ENCODE measurements around the gene OPRL1.

Gene OPRL1

DNA sequence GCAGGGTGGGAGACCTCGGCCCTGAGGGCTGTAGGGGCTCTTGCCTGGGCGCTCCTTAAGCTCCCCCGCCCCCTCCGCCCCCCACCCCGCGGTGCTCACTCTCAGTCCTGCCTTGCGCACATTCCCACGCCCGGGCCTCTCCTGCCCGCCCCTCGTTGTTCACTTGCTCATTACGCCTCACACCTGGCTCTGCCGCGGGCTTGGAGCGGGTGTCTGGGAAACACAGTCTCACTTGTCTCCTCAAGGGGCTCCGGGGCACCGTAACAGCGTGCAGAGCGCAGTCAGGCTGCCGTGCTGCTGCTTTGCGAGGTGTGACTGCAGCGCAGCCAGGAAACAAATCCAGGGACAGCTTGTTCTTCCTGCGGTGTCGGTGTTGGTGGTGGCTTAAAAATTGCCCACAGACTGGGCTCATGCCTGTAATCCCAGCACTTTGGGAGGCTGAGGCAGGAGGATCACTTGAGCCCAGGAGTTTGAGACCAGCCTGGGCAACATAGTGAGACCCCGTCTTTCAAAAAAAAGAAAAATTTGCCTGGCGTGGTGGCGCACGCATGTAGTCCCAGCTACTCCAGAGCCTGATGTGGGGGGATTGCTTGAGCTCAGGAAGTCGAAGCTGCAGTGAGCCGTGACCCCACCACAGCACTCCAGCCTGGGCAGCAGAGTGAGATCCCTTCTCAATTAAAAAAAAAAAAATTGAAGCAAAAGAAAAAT is 22.9 kb downstream of the OPRL1 start:
- DNase-seq (ENCODE audit: low spot score) = peak; percentile 41

DNA sequence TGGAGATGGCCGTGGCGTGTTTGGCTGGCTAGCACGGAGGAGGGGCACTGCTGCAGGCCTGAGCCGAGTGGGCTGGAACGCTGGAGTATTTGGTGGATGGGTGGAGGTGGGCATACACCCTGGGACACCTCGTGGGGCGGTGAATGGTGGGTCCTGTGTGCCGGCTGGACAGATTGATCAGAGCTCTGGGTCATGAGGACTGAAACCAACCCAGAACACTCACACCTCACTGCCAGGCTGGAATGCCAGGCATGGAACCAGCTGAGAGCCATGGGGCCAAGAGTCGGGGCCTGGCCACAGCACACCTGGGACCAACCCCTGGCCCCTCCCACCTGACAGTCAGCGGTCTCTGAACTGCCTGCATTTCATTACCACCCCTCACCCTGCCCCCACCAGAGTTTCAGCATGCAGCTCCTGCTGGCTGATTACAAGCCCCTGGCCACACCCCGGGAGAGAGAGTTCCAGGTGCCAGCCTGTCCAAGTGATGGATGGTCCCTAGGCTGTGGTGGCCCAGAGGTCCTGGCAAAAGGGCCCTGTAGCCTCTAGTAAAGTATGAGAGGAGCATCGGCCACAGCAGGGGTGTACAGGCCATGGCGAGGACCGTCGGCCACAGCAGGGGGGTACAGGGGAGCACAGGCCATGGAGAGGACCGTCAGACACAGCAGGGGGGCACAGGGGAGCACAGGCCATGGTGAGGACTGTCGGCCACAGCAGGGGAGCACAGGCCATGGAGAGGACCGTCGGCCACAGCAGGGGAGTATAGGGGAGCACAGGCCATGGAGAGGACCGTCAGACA is 24.2 kb downstream of the OPRL1 start:
- FAIRE-seq (no peak), DNase-seq (ENCODE audit: low spot score) (no peak)

More for the DNA sequence above, 22.9 kb downstream of the OPRL1 start:
- FAIRE-seq = no peak

DNA sequence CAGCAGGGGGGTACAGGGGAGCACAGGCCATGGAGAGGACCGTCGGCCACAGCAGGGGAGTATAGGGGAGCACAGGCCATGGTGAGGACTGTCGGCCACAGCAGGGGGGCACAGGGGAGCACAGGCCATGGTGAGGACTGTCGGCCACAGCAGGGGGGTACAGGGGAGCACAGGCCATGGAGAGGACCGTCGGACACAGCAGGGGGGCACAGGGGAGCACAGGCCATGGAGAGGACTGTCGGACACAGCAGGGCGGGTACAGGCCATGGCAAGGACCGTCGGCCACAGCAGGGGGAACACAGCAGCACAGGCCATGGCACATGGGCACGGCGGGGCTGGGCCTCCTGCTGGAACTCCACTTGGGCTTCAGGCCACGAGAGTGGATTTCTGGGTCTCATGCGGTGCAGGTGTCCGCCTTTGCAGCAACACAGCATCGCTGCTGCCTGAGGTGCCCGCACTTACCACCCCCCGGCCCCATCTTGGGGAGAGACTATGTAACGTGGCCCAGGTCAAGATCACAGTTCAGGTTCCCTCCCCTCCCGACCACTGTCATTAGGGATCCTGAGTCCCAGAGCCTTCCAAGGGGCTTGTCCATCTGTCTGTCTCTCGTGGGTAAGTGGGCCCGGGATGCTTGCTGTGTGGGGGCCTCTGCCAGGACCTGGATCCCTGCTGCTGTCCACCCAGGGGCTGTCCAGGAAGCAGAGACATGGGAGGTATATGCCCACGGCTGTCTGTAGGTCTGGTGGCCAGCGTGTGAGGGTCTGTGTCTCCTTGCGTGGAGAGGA is 25.0 kb downstream of the OPRL1 start:
- FAIRE-seq (no peak), DNase-seq (ENCODE audit: low spot score) (no peak)

DNA sequence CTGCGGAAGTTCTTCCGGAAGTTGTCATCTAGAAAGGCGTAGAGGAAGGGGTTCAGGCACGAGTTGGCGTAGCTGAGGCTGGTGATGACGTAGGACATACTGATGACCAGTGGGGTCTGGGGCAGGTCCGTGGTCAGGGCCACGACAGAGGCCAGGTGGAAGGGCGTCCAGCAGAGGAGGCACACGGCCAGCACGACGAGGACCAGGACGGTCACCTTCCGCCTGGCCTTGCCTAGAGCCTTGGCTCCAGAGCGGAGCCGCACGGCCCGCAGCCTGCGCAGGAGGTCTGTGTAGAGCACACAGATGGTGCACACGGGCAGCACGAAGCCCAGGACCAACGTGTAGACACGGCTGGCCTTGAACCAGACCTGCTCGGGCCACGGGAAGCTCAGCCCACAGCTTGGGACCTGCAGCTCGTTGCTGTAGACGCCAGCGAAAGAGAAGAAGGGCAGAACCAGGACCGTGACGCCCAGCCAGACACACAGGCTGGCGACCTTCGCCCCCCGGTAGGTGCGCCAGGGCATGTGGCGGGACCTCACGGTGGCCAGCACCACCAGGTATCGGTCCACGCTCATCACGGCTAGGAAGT is 26.1 kb downstream of the OPRL1 start:
- FAIRE-seq = no peak
- DNase-seq (ENCODE audit: low spot score) = no peak

DNA sequence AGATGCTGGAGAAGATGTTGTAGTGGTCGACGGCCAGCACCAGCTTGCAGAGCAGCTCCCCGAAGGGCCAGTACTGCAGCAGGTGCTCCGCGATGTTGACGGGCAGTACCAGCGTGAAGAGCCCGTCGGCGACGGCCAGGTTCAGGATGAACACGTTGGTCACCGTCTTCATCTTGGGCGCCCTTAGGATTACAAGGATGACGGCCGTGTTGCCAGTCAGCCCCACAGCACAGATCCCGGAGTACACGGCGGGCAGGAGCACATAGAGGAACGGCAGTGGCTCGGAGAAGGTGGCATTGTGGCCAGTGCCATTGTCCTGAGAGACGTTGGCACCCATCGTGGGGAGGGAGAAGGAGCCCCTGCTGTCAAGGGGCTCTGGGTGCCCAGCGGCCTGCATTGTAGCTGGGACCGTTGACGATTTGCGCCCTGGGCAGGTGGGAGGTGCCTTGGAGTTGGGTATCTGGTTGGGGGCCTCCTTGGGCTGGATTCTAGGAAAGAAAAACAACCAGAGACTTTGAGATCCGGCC is 26.6 kb downstream of the OPRL1 start:
- DNase-seq (ENCODE audit: low spot score) (no peak), FAIRE-seq (no peak)

DNA sequence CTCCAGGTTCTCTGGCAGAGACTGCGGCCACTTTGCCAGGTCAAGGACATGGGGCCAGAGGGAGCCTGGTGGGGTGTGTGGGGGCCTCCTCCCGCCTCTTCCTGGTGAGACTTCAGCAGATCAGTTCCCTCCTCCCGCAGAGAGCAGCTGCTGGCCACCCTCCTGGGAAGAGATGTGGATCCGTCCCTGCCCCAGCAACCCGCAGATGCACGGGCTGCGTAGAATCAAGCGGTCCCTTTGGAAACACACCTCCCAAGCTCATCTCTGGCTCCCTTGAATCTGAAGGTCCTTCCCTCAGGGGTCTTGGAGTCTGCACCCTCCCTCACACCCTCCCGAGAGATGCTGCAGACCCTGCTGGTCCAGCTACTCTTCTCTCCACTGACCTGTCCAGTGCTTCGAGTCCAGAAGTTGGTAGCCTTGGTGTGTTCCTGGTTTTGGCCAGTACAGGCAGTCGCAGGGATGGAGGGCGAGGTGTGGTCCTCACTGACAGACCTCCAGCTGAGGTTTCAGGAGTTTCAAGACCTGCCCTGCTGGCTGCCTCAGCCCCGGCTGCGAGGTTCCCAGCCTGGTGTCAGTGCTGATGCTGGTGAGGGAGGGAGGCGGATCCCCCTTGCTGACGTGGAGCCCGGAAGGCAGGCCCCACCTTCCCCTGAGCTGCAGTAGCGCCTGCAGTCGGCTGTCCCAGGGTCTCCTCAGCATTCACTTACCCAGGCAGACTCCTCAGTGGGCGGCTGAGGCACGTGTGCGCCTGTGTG is 27.3 kb downstream of the OPRL1 start, which contains the start of gene NPBWR2:
Gene NPBWR2, minus strand, starts transcription at position 585 of the 755 bp plus-strand sequence. CDS start 734 bp downstream, outside the sequence.
- FAIRE-seq (no peak), DNase-seq (ENCODE audit: low spot score) (no peak)

DNA sequence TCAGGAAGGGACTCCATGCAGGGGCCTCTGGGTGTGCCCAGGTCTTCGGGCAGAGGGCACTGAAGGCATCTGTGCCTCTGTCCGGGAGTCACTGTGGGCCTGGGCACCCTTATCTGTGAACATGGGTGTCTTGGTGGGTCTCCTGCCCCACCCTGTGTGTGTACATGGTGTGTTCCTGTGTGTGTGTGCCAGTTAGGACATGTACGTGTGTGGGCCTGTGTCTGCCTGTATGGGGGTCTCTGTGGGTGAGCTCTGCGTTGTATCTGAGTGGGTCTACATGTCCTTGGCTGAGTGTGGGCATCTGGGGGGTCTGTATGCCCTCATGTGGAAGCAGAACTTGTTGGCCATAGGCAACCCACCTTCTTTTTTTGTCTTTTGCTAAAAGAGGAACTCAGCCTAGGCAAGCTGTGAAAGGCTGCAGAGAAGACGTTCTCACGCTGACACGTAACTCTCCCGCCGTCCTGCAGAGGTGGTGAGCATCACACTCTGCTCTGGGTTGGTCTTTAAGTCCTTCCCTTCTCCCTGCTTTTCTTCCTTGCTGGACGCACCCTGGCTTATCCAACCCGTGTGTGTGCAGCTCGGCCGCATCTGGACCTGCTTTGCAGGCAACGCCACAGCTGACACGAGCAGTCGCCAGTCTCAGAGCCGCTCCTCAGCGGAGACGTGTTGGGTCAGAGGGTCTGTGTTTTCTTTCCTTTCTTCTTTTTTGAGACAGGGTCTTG is 28.0 kb downstream of the OPRL1 start:
- DNase-seq (ENCODE audit: low spot score) (no peak), FAIRE-seq (no peak)

DNA sequence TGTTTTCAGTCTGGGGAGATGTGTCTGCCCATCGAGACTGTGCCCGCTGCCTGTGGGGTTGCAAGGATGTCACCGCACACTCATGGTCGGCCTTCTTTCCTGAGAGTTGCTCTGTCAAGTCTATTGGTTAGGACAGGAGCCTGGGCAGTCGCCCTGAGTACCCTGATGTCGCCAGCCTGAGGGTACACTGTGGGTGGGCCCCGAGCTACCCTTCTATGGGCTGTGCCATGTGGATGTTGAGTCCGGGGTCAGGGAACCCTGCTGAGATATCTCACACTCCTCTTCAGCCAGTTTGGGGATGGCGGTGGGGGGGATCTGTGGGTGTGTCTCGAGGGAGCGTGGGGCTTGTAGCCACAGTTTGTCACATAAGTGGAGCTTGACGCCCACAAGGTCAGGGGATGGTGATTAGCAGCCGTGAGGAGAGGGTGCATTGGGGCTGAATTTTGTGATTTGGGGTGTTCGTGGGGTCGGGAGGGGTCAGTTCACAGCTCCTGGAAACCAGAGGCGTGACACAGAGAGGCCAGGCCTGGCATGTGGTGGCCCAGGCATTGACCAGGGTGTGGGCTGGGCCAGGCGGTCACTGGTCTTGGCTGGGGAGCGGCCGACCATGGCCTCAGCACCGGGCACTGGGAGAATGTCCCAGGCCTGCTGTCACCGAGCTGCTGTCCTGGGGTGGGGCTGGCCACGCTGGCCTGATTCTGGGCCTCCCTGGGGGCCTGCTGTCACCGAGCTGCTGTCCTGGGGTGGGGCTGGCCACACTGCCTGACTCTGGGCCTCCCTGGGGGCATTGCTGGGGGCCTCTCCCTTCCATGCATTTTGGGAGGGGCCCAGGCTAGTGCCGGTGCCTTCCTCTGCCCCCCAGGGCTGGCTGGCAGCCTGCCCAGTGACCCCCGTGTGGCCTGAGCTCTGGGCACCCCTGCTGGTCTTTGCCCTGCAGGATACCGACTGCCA is 29.1 kb downstream of the OPRL1 start:
- FAIRE-seq (no peak), DNase-seq (ENCODE audit: low spot score) (no peak)

DNA sequence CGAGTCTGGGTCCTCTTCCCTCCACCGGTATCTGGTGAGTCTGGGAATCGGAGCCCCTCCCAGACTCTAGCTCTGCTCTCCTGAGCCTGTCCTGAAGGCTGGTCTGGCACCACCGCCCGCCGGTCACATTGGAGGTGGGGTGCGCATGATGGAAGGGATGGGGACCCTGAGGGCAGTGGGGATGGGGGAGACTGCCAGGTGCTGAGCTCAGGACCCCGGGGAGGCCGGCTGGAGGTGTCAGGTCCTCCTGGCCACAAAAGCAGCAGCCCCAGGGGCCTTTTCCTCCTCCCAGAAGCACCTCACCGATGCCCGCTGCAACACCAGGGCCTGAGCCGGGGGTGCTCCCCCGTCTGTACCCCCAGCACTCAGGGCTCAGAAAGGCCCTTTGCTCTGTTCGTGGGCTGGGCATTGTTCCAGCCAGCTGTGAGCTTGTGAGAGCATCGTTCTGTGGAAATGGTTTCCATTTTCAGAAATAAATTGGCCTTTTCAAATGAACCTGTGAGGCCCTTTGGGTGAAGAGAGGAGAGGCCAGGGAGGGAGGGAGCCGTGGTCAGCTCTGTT is 30.0 kb downstream of the OPRL1 start:
- no peak for DNase-seq (ENCODE audit: low spot score)
- FAIRE-seq = no peak

DNA sequence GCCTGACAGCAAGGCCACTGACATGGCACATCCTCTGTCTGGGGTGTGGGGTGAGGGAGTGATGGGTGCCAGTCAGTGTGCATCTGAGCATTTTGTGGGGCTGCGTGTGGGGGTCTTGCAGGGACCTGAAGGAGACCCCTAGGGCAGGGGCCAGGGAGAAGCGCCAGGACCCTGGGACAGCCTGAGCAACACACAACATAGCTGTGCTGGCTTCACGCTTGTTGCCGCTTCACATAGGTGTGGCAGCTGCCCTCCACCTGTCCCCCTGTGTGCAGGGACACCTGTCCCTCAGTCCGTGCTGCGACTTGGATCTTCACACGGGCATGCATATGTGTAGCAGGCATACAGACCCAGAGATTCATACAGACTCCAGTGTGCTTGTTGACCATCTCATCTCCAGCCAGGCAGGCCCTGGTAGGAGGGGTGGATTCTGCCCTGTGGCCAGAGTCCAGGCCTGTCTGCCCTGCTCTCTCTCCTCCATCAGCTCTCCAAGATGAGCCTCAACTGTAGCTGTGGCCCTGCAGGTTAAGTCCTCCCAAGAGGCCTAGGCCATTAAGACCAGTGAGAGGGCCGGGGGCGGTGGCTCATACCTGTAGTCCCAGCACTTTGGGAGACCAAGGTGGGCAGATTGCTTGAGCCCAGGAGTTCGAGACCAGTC is 30.7 kb downstream of the OPRL1 start:
- no peak for DNase-seq (ENCODE audit: low spot score)
- FAIRE-seq = no peak

DNA sequence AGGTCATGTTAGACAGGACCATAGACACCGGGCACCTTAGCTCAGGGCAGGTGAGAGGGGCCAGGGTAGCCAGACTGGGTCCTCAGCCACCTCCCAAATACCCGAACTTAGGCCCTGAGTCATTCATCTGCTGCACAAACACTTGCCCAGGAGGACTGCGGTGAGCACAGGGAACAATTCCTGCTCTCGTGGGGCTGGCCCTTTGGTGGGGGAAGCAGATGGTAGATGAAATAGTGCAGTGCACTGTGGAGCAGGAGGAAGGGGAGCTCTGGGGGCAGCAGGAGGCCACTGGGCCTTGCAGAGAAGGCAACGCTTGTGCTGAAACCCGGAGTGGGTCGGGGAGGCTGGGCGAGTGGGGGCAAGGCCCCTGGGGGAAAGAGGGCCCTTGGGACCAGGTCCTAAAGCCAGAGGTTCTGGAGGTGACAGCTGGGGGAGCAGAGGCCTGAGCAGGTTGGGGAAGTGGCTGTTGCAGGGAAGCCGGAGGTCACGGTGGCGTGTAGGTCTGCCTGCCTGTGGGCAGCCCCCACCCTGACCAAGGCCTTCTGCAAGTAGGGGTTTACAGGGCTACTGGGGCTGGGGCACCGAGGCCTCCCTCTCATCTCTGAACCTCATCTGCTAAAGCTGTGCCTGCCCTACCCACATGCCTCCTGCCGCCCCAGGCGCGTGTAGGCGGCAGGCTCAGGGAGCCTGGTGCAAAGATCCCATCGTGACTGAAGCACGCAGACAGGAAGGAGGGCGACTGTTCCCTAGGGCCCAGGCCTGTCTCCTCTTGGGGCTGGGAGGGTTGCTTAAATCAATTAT is 32.2 kb downstream of the OPRL1 start:
- FAIRE-seq (no peak), DNase-seq (ENCODE audit: low spot score) (no peak)

DNA sequence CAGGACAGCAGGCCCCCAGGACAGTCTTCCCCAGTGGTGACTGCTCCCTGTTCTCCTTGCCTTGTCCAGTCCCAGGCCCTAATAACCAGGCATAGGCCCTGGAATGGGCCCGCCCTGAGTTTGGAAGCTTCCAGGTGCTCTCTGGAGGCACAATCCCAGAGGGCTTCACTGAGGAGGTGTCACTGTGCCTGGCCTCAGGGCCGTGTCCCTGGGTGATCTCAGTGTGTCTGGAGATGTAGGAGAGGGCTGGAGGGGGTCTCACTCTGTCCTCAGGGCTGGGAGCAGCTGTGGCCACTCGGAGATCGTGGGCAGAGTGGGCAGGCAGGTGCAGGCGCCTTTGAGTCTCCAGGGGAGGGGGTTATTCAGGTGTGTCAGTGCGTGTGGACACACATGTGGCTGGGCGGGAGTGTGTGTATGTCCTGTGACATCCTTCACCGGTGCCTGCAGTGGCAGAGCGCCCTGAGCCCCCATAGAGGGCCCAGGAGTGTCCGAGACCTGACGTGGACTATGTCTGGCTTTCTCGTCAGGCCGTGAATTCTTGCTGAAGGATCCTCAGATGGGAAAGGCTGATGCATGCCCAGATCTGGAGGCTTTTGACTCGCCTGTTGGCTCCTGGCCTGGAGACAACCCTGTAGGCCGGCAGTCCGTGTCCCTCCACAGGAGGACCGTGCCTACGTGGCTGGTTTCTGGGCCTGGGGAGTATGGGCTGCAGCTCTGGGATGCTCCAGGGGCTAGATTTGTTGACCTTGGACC is 33.0 kb downstream of the OPRL1 start:
- FAIRE-seq = no peak

DNA sequence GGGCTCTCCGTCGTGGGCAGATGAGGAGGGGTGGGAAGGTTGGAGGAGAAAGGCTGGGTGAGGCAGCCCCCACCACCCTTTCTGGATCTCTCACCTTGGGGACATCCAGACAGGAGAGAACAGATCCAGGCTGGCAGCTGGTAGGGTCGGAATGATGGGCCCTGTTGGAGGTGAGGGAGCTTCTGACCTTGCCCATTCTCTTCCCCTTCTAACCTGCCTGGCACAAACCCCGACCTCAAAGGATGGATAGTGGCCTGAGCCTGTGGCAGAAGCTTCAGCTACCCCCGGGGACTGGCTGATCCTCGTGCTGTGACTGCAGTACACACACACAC is 33.5 kb downstream of the OPRL1 start:
- DNase-seq (ENCODE audit: low spot score) = no peak
- no peak for FAIRE-seq

More for the DNA sequence above, 33.0 kb downstream of the OPRL1 start:
- DNase-seq (ENCODE audit: low spot score) = no peak

DNA sequence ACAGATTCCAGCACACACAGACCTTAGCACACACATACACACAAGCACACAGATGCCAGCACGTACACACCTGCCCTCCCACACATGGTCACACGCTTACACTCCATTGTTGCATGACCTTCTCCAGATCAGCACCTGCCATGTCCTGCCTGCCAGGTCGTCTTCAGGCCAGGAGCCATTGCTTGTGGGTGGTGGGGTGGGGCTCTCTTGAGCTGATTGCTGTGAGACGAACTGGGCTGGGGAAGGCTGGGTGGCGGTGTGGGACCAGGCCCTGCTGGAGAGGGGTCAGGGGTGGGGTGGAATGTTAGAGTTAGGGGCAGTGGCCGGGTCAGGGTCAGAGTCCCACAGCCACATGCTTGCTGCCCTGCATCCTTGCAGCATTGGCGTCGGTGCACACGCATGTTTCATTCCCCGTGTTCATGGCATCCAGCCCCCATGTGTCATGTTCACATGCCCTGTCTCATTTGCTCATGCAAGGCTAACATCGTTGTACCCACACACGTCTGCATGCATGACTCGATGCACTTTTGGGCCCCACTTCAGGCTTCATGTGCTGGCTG is 34.0 kb downstream of the OPRL1 start:
- DNase-seq (ENCODE audit: low spot score) = no peak

DNA sequence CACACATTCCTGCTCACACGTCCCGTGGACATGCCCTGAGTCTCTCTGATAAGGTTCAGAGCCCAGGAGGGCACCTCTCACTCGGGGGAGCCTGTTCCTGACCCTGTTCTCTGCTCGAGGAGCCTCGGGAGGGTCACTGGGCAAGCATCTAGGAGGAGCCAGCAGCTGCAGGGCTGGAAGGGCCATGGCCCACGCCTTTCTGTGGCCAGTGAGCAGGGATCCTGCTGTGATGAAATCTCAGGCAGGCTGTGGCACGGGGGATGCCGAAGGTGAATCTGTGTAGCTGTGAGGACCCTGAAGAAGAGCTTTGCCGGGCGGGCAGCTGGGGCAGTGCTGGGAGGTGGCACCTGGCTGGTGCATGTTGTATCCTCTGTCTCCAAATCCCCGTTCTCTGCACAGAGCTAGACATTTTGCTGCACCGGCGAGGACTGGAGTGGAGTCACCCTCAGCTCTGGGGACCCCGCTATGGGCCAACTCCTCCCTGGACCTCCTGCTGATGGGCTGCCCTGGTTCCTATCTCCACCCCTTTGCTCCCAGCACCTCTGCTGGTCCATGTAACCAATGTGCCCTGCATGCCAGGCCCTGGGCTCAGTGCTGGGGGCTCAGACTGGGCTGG is 34.6 kb downstream of the OPRL1 start:
- FAIRE-seq (no peak), DNase-seq (ENCODE audit: low spot score) (no peak)

More for the DNA sequence above, 34.0 kb downstream of the OPRL1 start:
- no peak for FAIRE-seq
